Measurements from ENCODE around the gene ATE1. TPM values are rescaled to one million over a fixed set of nuclear protein-coding genes. Genes with fewer than 3 reads are reported as not detected.

The ATE1 gene
- total RNA-seq, 1 donor from 2014 or later = 22.6 TPM

GRCh38 chr10:121772406-121772805 lies 155.4 kb downstream of the ATE1 start:
- Mint-ChIP-seq H3K27ac (ENCODE audit: unreplicated experiment) (peak overlapping the region; percentile 34), H3K9me3 (ENCODE audit: unreplicated experiment) (peaks cover 6% of the 10 kb centered on the region), H3K36me3 (ENCODE audit: low read depth, unreplicated experiment) (peaks cover 4% of the 10 kb centered on the region), H3K4me3 (ENCODE audit: unreplicated experiment) (no peak overlapping the region), H3K27me3 (ENCODE audit: low read depth, unreplicated experiment) (no peaks in the 10 kb centered on the region), H3K4me1 (ENCODE audit: low read depth, unreplicated experiment) (peaks cover 33% of the 10 kb centered on the region)
- no peaks in the 10 kb centered on the region for H3K36me3 ChIP-seq (ENCODE audit: insufficient read depth, low read length)
- H2AFZ ChIP-seq (ENCODE audit: low read depth, low read length) = no peak overlapping the region
- no peaks in the 10 kb centered on the region for H3K4me1 ChIP-seq (ENCODE audit: insufficient read depth, low read length)
- no peak overlapping the region for H3K4me2 ChIP-seq (ENCODE audit: low read length)
- H3K27me3 ChIP-seq (ENCODE audit: insufficient read depth, low read length) = no peaks in the 10 kb centered on the region
- H3K4me3 ChIP-seq (ENCODE audit: insufficient read depth, low read depth, low read length) = no peak overlapping the region
- H3K9ac ChIP-seq (ENCODE audit: low read length) = no peak overlapping the region
- no peak for FAIRE-seq
- H3K27ac ChIP-seq (ENCODE audit: low read depth, low read length) = no peak overlapping the region
- no peak for TF ChIP-seq EZH2 (IDR thresholded peaks at IDR 0.05; ENCODE audit: insufficient read depth, low read length)
- no peak for TF ChIP-seq CTCF (IDR thresholded peaks at IDR 0.05; ENCODE audit: insufficient read depth, low read depth, low read length)
- no peaks in the 10 kb centered on the region for H3K79me2 ChIP-seq (ENCODE audit: insufficient read depth, low read length)
- H3K9me3 ChIP-seq (ENCODE audit: insufficient read depth, low read depth, low read length) = no peaks in the 10 kb centered on the region
- DNase-seq (ENCODE audit: low read depth) = peak; percentile 23
- H4K20me1 ChIP-seq (ENCODE audit: insufficient read depth, low read length) = no peaks in the 10 kb centered on the region

GRCh38 chr10:121771966-121772365 lies 155.9 kb downstream of the ATE1 start:
- Histone ChIP-seq H3K36me3 (ENCODE audit: insufficient read depth, low read length) (no peaks in the 10 kb centered on the region), H3K27ac (ENCODE audit: low read depth, low read length) (no peak overlapping the region), H2AFZ (ENCODE audit: low read depth, low read length) (no peak overlapping the region), H4K20me1 (ENCODE audit: insufficient read depth, low read length) (no peaks in the 10 kb centered on the region), H3K9me3 (ENCODE audit: insufficient read depth, low read depth, low read length) (no peaks in the 10 kb centered on the region), H3K4me1 (ENCODE audit: insufficient read depth, low read length) (no peaks in the 10 kb centered on the region), H3K27me3 (ENCODE audit: insufficient read depth, low read length) (no peaks in the 10 kb centered on the region), H3K4me3 (ENCODE audit: insufficient read depth, low read depth, low read length) (no peak overlapping the region), H3K79me2 (ENCODE audit: insufficient read depth, low read length) (no peaks in the 10 kb centered on the region), H3K4me2 (ENCODE audit: low read length) (no peak overlapping the region), H3K9ac (ENCODE audit: low read length) (no peak overlapping the region)
- Mint-ChIP-seq H3K4me3 (ENCODE audit: unreplicated experiment) (no peak overlapping the region), H3K27me3 (ENCODE audit: low read depth, unreplicated experiment) (no peaks in the 10 kb centered on the region), H3K27ac (ENCODE audit: unreplicated experiment) (peak overlapping the region; percentile 34), H3K9me3 (ENCODE audit: unreplicated experiment) (peaks cover 6% of the 10 kb centered on the region), H3K4me1 (ENCODE audit: low read depth, unreplicated experiment) (peaks cover 33% of the 10 kb centered on the region), H3K36me3 (ENCODE audit: low read depth, unreplicated experiment) (peaks cover 6% of the 10 kb centered on the region)
- FAIRE-seq (no peak), DNase-seq (ENCODE audit: low read depth) (peak; percentile 41)
- TF ChIP-seq CTCF (IDR thresholded peaks at IDR 0.05; ENCODE audit: insufficient read depth, low read depth, low read length) (no peak), EZH2 (IDR thresholded peaks at IDR 0.05; ENCODE audit: insufficient read depth, low read length) (no peak)

- FAIRE-seq = no peak
Measured at GRCh38 chr10:121766426-121766825, 161.4 kb downstream of the ATE1 start.

More at GRCh38 chr10:121766426-121766825, 161.4 kb downstream of the ATE1 start:
- Mint-ChIP-seq H3K36me3 (ENCODE audit: low read depth, unreplicated experiment) (peaks cover 13% of the 10 kb centered on the region), H3K27me3 (ENCODE audit: low read depth, unreplicated experiment) (no peaks in the 10 kb centered on the region), H3K4me1 (ENCODE audit: low read depth, unreplicated experiment) (peaks cover 8% of the 10 kb centered on the region), H3K27ac (ENCODE audit: unreplicated experiment) (no peak overlapping the region), H3K9me3 (ENCODE audit: unreplicated experiment) (peaks cover 6% of the 10 kb centered on the region), H3K4me3 (ENCODE audit: unreplicated experiment) (no peak overlapping the region)
- H3K27me3 ChIP-seq (ENCODE audit: insufficient read depth, low read length) = no peaks in the 10 kb centered on the region
- no peaks in the 10 kb centered on the region for H3K36me3 ChIP-seq (ENCODE audit: insufficient read depth, low read length)
- no peaks in the 10 kb centered on the region for H3K79me2 ChIP-seq (ENCODE audit: insufficient read depth, low read length)
- H3K9ac ChIP-seq (ENCODE audit: low read length) = no peak overlapping the region
- no peaks in the 10 kb centered on the region for H4K20me1 ChIP-seq (ENCODE audit: insufficient read depth, low read length)
- H3K27ac ChIP-seq (ENCODE audit: low read depth, low read length) = no peak overlapping the region
- H3K9me3 ChIP-seq (ENCODE audit: insufficient read depth, low read depth, low read length) = no peaks in the 10 kb centered on the region
- TF ChIP-seq CTCF (IDR thresholded peaks at IDR 0.05; ENCODE audit: insufficient read depth, low read depth, low read length) (no peak), EZH2 (IDR thresholded peaks at IDR 0.05; ENCODE audit: insufficient read depth, low read length) (no peak)
- no peak overlapping the region for H3K4me3 ChIP-seq (ENCODE audit: insufficient read depth, low read depth, low read length)
- no peak overlapping the region for H2AFZ ChIP-seq (ENCODE audit: low read depth, low read length)
- DNase-seq (ENCODE audit: low read depth) = no peak
- H3K4me1 ChIP-seq (ENCODE audit: insufficient read depth, low read length) = no peaks in the 10 kb centered on the region
- H3K4me2 ChIP-seq (ENCODE audit: low read length) = no peak overlapping the region
